Measurements from ENCODE around the gene ST8SIA1.

- TF ChIP-seq POLR2A (IDR thresholded peaks at IDR 0.05) = no peak
- TF ChIP-seq CTCF (IDR thresholded peaks at IDR 0.05) = no peak
Observed at GRCh38 chr12:22231078-22231477, 103.4 kb downstream of the ST8SIA1 start.

Data from body of pancreas (tissue), 4 donors.